K562 (cell line): ENCODE data around the gene HSD11B1L. TPM values are rescaled to one million over a fixed set of nuclear protein-coding genes. Genes with fewer than 3 reads are reported as not detected.

ENCODE experiments used
- ARID1B ChIP-seq: fragments of 450-650 bp; IDR thresholded peaks from 2 replicates; pipeline ENCODE4 v1.6.1; 2016; ENCODE audit warnings: antibody characterized with exemption, mild to moderate bottlenecking, inconsistent platforms
- CHD2 ChIP-seq: IDR thresholded peaks from 2 replicates; pipeline ENCODE4 v1.6.1; 2011; ENCODE audit warnings: low read depth, low read length
- CHD7 ChIP-seq: fragments of 200-600 bp; sonication (generic); IDR thresholded peaks from one replicate; pipeline ENCODE4 v1.6.1; 2012; ENCODE audit warnings: mild to moderate bottlenecking, low read depth, low read length, inconsistent platforms
- HBP1 ChIP-seq: fragments of 450-650 bp; formaldehyde crosslinking; IDR thresholded peaks from 2 replicates; pipeline ENCODE4 v1.4.0; 2022; ENCODE audit warnings: missing genetic modification characterization
- HEY1 ChIP-seq: fragments of 250-450 bp; sonication (Bioruptor Pico); IDR thresholded peaks from 2 replicates; pipeline ENCODE4 v1.5.0; 2020; ENCODE audit warnings: mild to moderate bottlenecking, moderate library complexity, borderline replicate concordance
- POLR3A ChIP-seq: IDR thresholded peaks from 2 replicates; pipeline ENCODE4 v1.6.1; 2011; ENCODE audit warnings: borderline replicate concordance, mild to moderate bottlenecking, moderate library complexity; ENCODE audit not compliant: insufficient read length, insufficient read depth; ENCODE audit errors: extremely low read depth
- SIN3A ChIP-seq, 2 experiments: fragments of 150-350 bp in 1 of 2; IDR thresholded peaks; 2 replicates each; pipeline ENCODE4 v1.6.1; 2011 to 2016; ENCODE audit warnings: borderline replicate concordance in 2 of 2, low read depth in 2 of 2, low read length in 2 of 2, mild to moderate bottlenecking in 2 of 2, moderate library complexity in 2 of 2; ENCODE audit not compliant: control insufficient read depth in 1 of 2
- SMAD4 ChIP-seq: fragments of 250-450 bp; sonication (Bioruptor Pico); conservative IDR thresholded peaks from 2 replicates; pipeline ENCODE4 v1.8.0; 2021; ENCODE audit warnings: inconsistent platforms, mild to moderate bottlenecking, moderate library complexity
- polyA plus RNA-seq, 8 experiments: library from polyadenylated mRNA; depleted of rRNA in 4 of 8; stranded (reverse) in 5 of 8; unstranded in 3 of 8; fragments of >200 nt; fragmentation: Nextera tagmentation in 2 of 8; fragmentation: Illumina TruSeq in 1 of 8; extraction: Ambion mirVana in 2 of 8; extraction: Trizol in 1 of 8; gene quantifications; 2 replicates each; pipeline versions ENCODE4 v1.2.1 to v1.2.3, GENCODE V29; 2011 to 2014; ENCODE audit warnings: inconsistent platforms in 1 of 8, missing spikeins in 1 of 8
- total RNA-seq, 7 experiments: library from RNA; depleted of rRNA in 6 of 7; stranded (reverse); fragments of >200 nt in 6 of 7; fragmentation: Illumina TruSeq in 2 of 7; extraction: Trizol in 2 of 7; gene quantifications; 2 replicates each; pipeline versions ENCODE4 v1.2.1 to v1.2.3, GENCODE V29; 2011 to 2021; ENCODE audit warnings: low replicate concordance in 1 of 7

Gene HSD11B1L
- total and polyA plus RNA-seq, 9 of the 15 experiments (the other 6 are each of a cell fraction or from before 2014, with no cell fraction given), result 0.31 to 7.7 (median 2.3) TPM

- TF ChIP-seq CHD7 (peak; percentile 26), POLR3A (no peak), HBP1 (CRISPR knock-in tag) (0 out of 2 replicates have a peak, but pooled peaks have one; percentile 9), SIN3A (IDR thresholded peaks at IDR 0.05; ENCODE audit: borderline replicate concordance in 2 of 2, control insufficient read depth in 1 of 2, low read depth in 2 of 2, low read length in 2 of 2) (0 out of 4 replicates have a peak, but pooled peaks of 1 of the 2 experiments have one; percentile 24), HEY1 (no peak), SMAD4 (CRISPR knock-in tag) (0 out of 2 replicates have a peak, but pooled peaks have one; percentile 26), CHD2 (peak; percentile 28; the same call in 1 of the 2 replicates), ARID1B (no peak)
These were observed 11.2 kb downstream of the HSD11B1L start (continued) for GRCh38 chr19:5691822-5692722.
